HG03521 (cell line): ENCODE measurements around the gene OR10X1.

Experiments used
- ATAC-seq: cut with Tn5 transposase; IDR thresholded peaks from one replicate; pipeline ENCODE4 v1.9.1; 2021; ENCODE audit warnings: mild to moderate bottlenecking, moderate library complexity; ENCODE audit not compliant: unreplicated experiment

OR10X1 gene

GRCh38 chr1:158579733-158580132 is at the start of gene OR10X1:
Gene OR10X1, minus strand, starts transcription at chr1:158579899. Its CDS starts 0 bp downstream, at chr1:158579899.
- no peak for ATAC-seq

GRCh38 chr1:158613764-158614163 is 34.1 kb upstream of the OR10X1 start:
- ATAC-seq: no peak

- ATAC-seq: no peak
Measured at GRCh38 chr1:158611916-158612315, 32.2 kb upstream of the OR10X1 start.

GRCh38 chr1:158607296-158607695 is 27.6 kb upstream of the OR10X1 start:
- ATAC-seq: no peak

GRCh38 chr1:158604968-158605367 is 25.3 kb upstream of the OR10X1 start, which contains the start of gene OR10Z1:
Gene OR10Z1, plus strand, starts transcription at chr1:158605268. Its CDS starts 1,171 bp downstream, at chr1:158606439.
- no peak for ATAC-seq

- no peak for ATAC-seq
Measured at GRCh38 chr1:158600735-158601134, 21.0 kb upstream of the OR10X1 start.

GRCh38 chr1:158586942-158587341 is 7.2 kb upstream of the OR10X1 start:
- ATAC-seq: no peak

- ATAC-seq: no peak
Measured at GRCh38 chr1:158583962-158584361, 4.3 kb upstream of the OR10X1 start.

- ATAC-seq: no peak
Measured at GRCh38 chr1:158577561-158577960, 2.1 kb downstream of the OR10X1 start.

GRCh38 chr1:158572226-158572625 is 7.5 kb downstream of the OR10X1 start:
- ATAC-seq: no peak

- no peak for ATAC-seq
Measured at GRCh38 chr1:158570480-158570879, 9.2 kb downstream of the OR10X1 start, which contains the start of gene OR6P1. Gene OR6P1, minus strand, starts transcription at chr1:158570580. Its CDS starts 6,976 bp downstream, at chr1:158563604.

- no peak for ATAC-seq
Measured at GRCh38 chr1:158564608-158565007, 15.1 kb downstream of the OR10X1 start.

- no peak for ATAC-seq
Measured at GRCh38 chr1:158563853-158564252, 15.8 kb downstream of the OR10X1 start.

- no peak for ATAC-seq
Measured at GRCh38 chr1:158559696-158560095, 20.0 kb downstream of the OR10X1 start.

- no peak for ATAC-seq
Measured at GRCh38 chr1:158554352-158554751, 25.3 kb downstream of the OR10X1 start, which contains the start of gene OR6Y1. Gene OR6Y1, minus strand, starts transcription at chr1:158554405. Its CDS starts 6,300 bp downstream, at chr1:158548105.

- ATAC-seq: no peak
Measured at GRCh38 chr1:158552296-158552695, 27.4 kb downstream of the OR10X1 start.

GRCh38 chr1:158547533-158547932 is 32.2 kb downstream of the OR10X1 start:
- ATAC-seq: no peak

- no peak for ATAC-seq
Measured at GRCh38 chr1:158537609-158538008, 42.1 kb downstream of the OR10X1 start.

- ATAC-seq: no peak
Measured at GRCh38 chr1:158534496-158534895, 45.2 kb downstream of the OR10X1 start.
